ENCODE data around the gene NEK7.
"Not testable (repeated sequence)": the region's sequence is repeated elsewhere in the genome, so short reads cannot be mapped to it uniquely, and the experiment has no call there.

The NEK7 gene

GRCh38 chr1:198191117-198191516 is 34.3 kb downstream of the NEK7 start:
- H3K9me3 ChIP-seq (ENCODE audit: low read length): no peaks in the 10 kb centered on the region

GRCh38 chr1:198193871-198194270 is 37.1 kb downstream of the NEK7 start:
- not testable (repeated sequence) for H3K27me3 ChIP-seq (ENCODE audit: control insufficient read depth in 1 of 2, insufficient read depth in 2 of 2, low read length in 2 of 2); H3K36me3 ChIP-seq (ENCODE audit: insufficient read depth, low read length); H3K27ac ChIP-seq (ENCODE audit: low read depth, low read length); H3K4me3 ChIP-seq (ENCODE audit: low read depth in 1 of 2, low read length in 2 of 2); H3K9ac ChIP-seq (ENCODE audit: low read length); H3K9me3 ChIP-seq (ENCODE audit: low read length); H3K4me1 ChIP-seq (ENCODE audit: insufficient read depth, low read length)

More at GRCh38 chr1:198191117-198191516, 34.3 kb downstream of the NEK7 start:
- no peak overlapping the region for H3K27ac ChIP-seq (ENCODE audit: low read depth, low read length)
- no peaks in the 10 kb centered on the region for H3K36me3 ChIP-seq (ENCODE audit: insufficient read depth, low read length)
- no peaks in the 10 kb centered on the region for H3K27me3 ChIP-seq (ENCODE audit: control insufficient read depth in 1 of 2, insufficient read depth in 2 of 2, low read length in 2 of 2)
- peaks cover 8% of the 10 kb centered on the region for H3K4me1 ChIP-seq (ENCODE audit: insufficient read depth, low read length)
- no peak overlapping the region for H3K4me3 ChIP-seq (ENCODE audit: low read depth in 1 of 2, low read length in 2 of 2)
- no peak overlapping the region for H3K9ac ChIP-seq (ENCODE audit: low read length)

- H3K4me3 ChIP-seq (ENCODE audit: low read depth in 1 of 2, low read length in 2 of 2): no peak overlapping the region
- H3K27me3 ChIP-seq (ENCODE audit: control insufficient read depth in 1 of 2, insufficient read depth in 2 of 2, low read length in 2 of 2): no peaks in the 10 kb centered on the region
- peaks cover 19% of the 10 kb centered on the region for H3K4me1 ChIP-seq (ENCODE audit: insufficient read depth, low read length)
- no peak overlapping the region for H3K9ac ChIP-seq (ENCODE audit: low read length)
- H3K27ac ChIP-seq (ENCODE audit: low read depth, low read length): no peak overlapping the region
- no peaks in the 10 kb centered on the region for H3K9me3 ChIP-seq (ENCODE audit: low read length)
- H3K36me3 ChIP-seq (ENCODE audit: insufficient read depth, low read length): no peaks in the 10 kb centered on the region
These were observed 39.8 kb downstream of the NEK7 start for GRCh38 chr1:198196630-198197029.

- H3K4me3 ChIP-seq (ENCODE audit: low read depth in 1 of 2, low read length in 2 of 2): no peak overlapping the region
- H3K36me3 ChIP-seq (ENCODE audit: insufficient read depth, low read length): no peaks in the 10 kb centered on the region
- no peaks in the 10 kb centered on the region for H3K27me3 ChIP-seq (ENCODE audit: control insufficient read depth in 1 of 2, insufficient read depth in 2 of 2, low read length in 2 of 2)
- no peaks in the 10 kb centered on the region for H3K9me3 ChIP-seq (ENCODE audit: low read length)
- peaks cover 23% of the 10 kb centered on the region for H3K4me1 ChIP-seq (ENCODE audit: insufficient read depth, low read length)
- no peak overlapping the region for H3K27ac ChIP-seq (ENCODE audit: low read depth, low read length)
- no peak overlapping the region for H3K9ac ChIP-seq (ENCODE audit: low read length)
These were observed 40.5 kb downstream of the NEK7 start for GRCh38 chr1:198197285-198197684.

DNA sequence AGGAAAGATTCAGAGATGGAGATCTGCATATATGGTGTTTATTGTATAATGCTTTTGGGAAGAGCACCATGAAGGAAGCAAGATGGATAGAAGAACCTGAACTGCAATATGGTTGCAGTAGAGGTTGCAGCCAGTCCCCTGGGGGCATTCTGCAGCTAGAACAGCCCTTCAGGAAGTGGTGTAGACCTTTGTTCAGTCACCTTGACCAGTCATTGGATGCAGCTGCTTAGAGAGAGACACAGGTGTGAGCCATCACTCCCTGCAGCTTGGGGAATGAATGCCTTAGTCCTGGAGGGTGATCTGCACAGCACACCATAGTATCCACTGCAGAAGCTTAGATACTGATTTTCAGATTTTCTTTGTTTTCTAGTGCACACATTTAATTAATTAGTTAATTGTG is 42.3 kb downstream of the NEK7 start:
- no peak overlapping the region for H3K9ac ChIP-seq (ENCODE audit: low read length)
- H3K4me1 ChIP-seq (ENCODE audit: insufficient read depth, low read length): peaks cover 23% of the 10 kb centered on the region
- H3K9me3 ChIP-seq (ENCODE audit: low read length): no peaks in the 10 kb centered on the region
- H3K36me3 ChIP-seq (ENCODE audit: insufficient read depth, low read length): no peaks in the 10 kb centered on the region
- no peaks in the 10 kb centered on the region for H3K27me3 ChIP-seq (ENCODE audit: control insufficient read depth in 1 of 2, insufficient read depth in 2 of 2, low read length in 2 of 2)
- no peak overlapping the region for H3K4me3 ChIP-seq (ENCODE audit: low read depth in 1 of 2, low read length in 2 of 2)
- no peak overlapping the region for H3K27ac ChIP-seq (ENCODE audit: low read depth, low read length)

DNA sequence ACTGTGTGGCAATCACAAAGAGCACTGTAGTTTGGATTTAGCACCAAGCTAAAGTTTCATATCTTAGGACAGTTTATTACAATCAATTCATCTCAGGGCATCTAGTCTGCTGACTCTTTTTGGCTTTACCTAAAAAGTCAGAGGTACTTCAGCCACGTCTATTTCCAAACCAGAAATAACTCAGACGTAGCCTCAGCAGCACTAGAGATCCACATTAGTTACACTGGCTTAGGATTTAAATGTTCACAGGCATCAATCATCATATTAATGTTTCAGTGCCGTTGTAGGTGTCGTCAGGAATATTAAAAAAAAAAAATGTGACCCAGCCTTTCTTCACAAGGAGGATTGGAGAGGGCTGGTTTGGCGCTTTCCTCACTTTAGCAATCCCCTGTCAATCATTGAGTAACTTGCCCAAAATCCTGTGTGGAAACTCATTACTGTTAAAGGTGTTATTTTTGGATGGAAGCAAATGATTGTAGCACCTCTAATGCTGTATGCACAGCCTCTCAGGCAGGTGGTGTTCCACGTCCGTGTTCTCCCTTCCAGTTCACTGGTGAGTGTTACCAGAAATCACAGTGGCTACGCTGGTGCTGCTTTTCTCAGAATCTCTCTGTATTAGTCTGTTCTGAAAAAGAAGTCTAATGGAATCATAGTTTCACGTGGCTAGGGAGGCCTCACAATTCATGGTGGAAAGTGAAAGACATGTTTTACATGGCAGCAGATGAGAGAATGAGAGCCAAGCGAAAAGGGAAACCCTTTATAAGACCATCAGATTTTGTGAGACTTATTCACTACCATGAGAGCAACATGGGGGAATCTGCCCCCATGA is 45.4 kb downstream of the NEK7 start:
- H3K36me3 ChIP-seq (ENCODE audit: insufficient read depth, low read length): no peaks in the 10 kb centered on the region
- H3K27me3 ChIP-seq (ENCODE audit: control insufficient read depth in 1 of 2, insufficient read depth in 2 of 2, low read length in 2 of 2): no peaks in the 10 kb centered on the region
- no peaks in the 10 kb centered on the region for H3K9me3 ChIP-seq (ENCODE audit: low read length)
- H3K27ac ChIP-seq (ENCODE audit: low read depth, low read length): no peak overlapping the region
- peaks cover 33% of the 10 kb centered on the region for H3K4me1 ChIP-seq (ENCODE audit: insufficient read depth, low read length)
- no peak overlapping the region for H3K4me3 ChIP-seq (ENCODE audit: low read depth in 1 of 2, low read length in 2 of 2)
- H3K9ac ChIP-seq (ENCODE audit: low read length): no peak overlapping the region

DNA sequence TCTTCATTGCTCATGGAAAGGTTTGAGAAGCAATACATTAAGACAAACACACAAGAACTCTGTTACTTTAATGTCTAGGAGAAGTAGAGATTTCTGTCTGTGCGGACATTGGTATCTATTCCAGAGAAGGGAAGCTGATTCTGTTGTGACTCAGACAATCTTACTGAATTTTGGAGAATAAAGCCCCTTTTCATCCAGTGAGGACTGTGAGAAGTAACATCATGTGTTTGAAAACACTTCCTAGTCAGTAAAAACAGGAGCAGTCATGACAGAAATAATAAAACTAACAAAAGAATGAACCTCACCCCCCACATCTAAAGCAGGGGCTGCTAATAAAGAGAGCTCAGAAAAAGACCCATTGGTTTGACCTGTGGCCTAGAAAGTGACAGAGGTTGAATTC is 46.6 kb downstream of the NEK7 start:
- no peak overlapping the region for H3K4me3 ChIP-seq (ENCODE audit: low read depth in 1 of 2, low read length in 2 of 2)
- no peaks in the 10 kb centered on the region for H3K9me3 ChIP-seq (ENCODE audit: low read length)
- no peaks in the 10 kb centered on the region for H3K36me3 ChIP-seq (ENCODE audit: insufficient read depth, low read length)
- H3K27ac ChIP-seq (ENCODE audit: low read depth, low read length): no peak overlapping the region
- no peaks in the 10 kb centered on the region for H3K27me3 ChIP-seq (ENCODE audit: control insufficient read depth in 1 of 2, insufficient read depth in 2 of 2, low read length in 2 of 2)
- no peak overlapping the region for H3K9ac ChIP-seq (ENCODE audit: low read length)
- peaks cover 33% of the 10 kb centered on the region for H3K4me1 ChIP-seq (ENCODE audit: insufficient read depth, low read length)

- Histone ChIP-seq H3K4me3 (ENCODE audit: low read depth in 1 of 2, low read length in 2 of 2) (no peak overlapping the region), H3K4me1 (ENCODE audit: insufficient read depth, low read length) (peaks cover 25% of the 10 kb centered on the region), H3K27ac (ENCODE audit: low read depth, low read length) (no peak overlapping the region), H3K9me3 (ENCODE audit: low read length) (no peaks in the 10 kb centered on the region), H3K27me3 (ENCODE audit: control insufficient read depth in 1 of 2, insufficient read depth in 2 of 2, low read length in 2 of 2) (no peaks in the 10 kb centered on the region), H3K9ac (ENCODE audit: low read length) (no peak overlapping the region), H3K36me3 (ENCODE audit: insufficient read depth, low read length) (no peaks in the 10 kb centered on the region)
These were observed 48.4 kb downstream of the NEK7 start for GRCh38 chr1:198205016-198205684.

- no peak overlapping the region for H3K9ac ChIP-seq (ENCODE audit: low read length)
- H3K27ac ChIP-seq (ENCODE audit: low read depth, low read length): no peak overlapping the region
- H3K9me3 ChIP-seq (ENCODE audit: low read length): no peaks in the 10 kb centered on the region
- H3K27me3 ChIP-seq (ENCODE audit: control insufficient read depth in 1 of 2, insufficient read depth in 2 of 2, low read length in 2 of 2): no peaks in the 10 kb centered on the region
- peaks cover 18% of the 10 kb centered on the region for H3K4me1 ChIP-seq (ENCODE audit: insufficient read depth, low read length)
- no peaks in the 10 kb centered on the region for H3K36me3 ChIP-seq (ENCODE audit: insufficient read depth, low read length)
- no peak overlapping the region for H3K4me3 ChIP-seq (ENCODE audit: low read depth in 1 of 2, low read length in 2 of 2)
These were observed 49.5 kb downstream of the NEK7 start for GRCh38 chr1:198206292-198206691.

DNA sequence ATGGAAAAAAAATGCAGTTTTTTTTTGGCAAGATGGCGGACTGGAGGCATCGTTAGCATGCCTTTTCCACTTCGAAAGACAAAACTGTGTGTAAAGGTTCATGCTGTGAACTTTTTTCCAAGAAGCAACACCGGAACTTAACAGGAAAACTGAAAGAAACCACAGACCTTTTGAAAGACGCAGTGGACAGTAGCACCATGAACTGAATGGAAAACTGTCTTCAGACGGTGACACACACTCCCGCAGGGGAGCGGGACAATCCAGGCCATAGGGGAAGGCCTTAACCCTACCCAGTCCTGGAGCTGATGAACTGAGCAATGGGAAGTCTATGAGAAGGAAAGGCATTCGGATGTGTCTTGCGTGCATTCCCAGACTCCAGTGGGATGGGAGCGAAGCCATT is 54.9 kb downstream of the NEK7 start:
- no peaks in the 10 kb centered on the region for H3K4me1 ChIP-seq (ENCODE audit: insufficient read depth, low read length)
- H3K4me3 ChIP-seq (ENCODE audit: low read depth in 1 of 2, low read length in 2 of 2): no peak overlapping the region
- H3K27ac ChIP-seq (ENCODE audit: low read depth, low read length): no peak overlapping the region
- H3K9me3 ChIP-seq (ENCODE audit: low read length): no peaks in the 10 kb centered on the region
- H3K36me3 ChIP-seq (ENCODE audit: insufficient read depth, low read length): peaks cover 6% of the 10 kb centered on the region
- H3K9ac ChIP-seq (ENCODE audit: low read length): no peak overlapping the region
- H3K27me3 ChIP-seq (ENCODE audit: control insufficient read depth in 1 of 2, insufficient read depth in 2 of 2, low read length in 2 of 2): no peaks in the 10 kb centered on the region

GRCh38 chr1:198212126-198212525 is 55.3 kb downstream of the NEK7 start:
- H3K27me3 ChIP-seq (ENCODE audit: control insufficient read depth in 1 of 2, insufficient read depth in 2 of 2, low read length in 2 of 2): no peaks in the 10 kb centered on the region
- no peaks in the 10 kb centered on the region for H3K4me1 ChIP-seq (ENCODE audit: insufficient read depth, low read length)
- no peak overlapping the region for H3K9ac ChIP-seq (ENCODE audit: low read length)
- H3K9me3 ChIP-seq (ENCODE audit: low read length): no peaks in the 10 kb centered on the region
- H3K4me3 ChIP-seq (ENCODE audit: low read depth in 1 of 2, low read length in 2 of 2): no peak overlapping the region
- no peak overlapping the region for H3K27ac ChIP-seq (ENCODE audit: low read depth, low read length)
- peaks cover 6% of the 10 kb centered on the region for H3K36me3 ChIP-seq (ENCODE audit: insufficient read depth, low read length)

GRCh38 chr1:198212675-198213074 is 55.9 kb downstream of the NEK7 start:
- Histone ChIP-seq H3K27ac (ENCODE audit: low read depth, low read length) (no peak overlapping the region), H3K36me3 (ENCODE audit: insufficient read depth, low read length) (peaks cover 6% of the 10 kb centered on the region), H3K27me3 (ENCODE audit: control insufficient read depth in 1 of 2, insufficient read depth in 2 of 2, low read length in 2 of 2) (no peaks in the 10 kb centered on the region), H3K9ac (ENCODE audit: low read length) (no peak overlapping the region), H3K4me3 (ENCODE audit: low read depth in 1 of 2, low read length in 2 of 2) (no peak overlapping the region), H3K9me3 (ENCODE audit: low read length) (no peaks in the 10 kb centered on the region), H3K4me1 (ENCODE audit: insufficient read depth, low read length) (no peaks in the 10 kb centered on the region)
